ENCODE measurements around the gene CBARP. TPM values are rescaled to one million over a fixed set of nuclear protein-coding genes. Genes with fewer than 3 reads are reported as not detected.

CBARP gene
- total RNA-seq, 1 donor from 2014 or later = 3.9 TPM

- intact Hi-C loops (cut with DNase I) = no loop called here
- H3K27me3 ChIP-seq = no peaks in the 10 kb centered on the region
- H3K27ac ChIP-seq = no peak overlapping the region
- H3K36me3 ChIP-seq = peaks cover 0 to 47% of the 10 kb centered on the region in 2 donors
- peaks cover 23% of the 10 kb centered on the region for H3K4me1 ChIP-seq
- H3K9me3 ChIP-seq = no peaks in the 10 kb centered on the region
- no peak overlapping the region for H3K4me3 ChIP-seq
- TF ChIP-seq CTCF (IDR thresholded peaks at IDR 0.05) = peak in 1 of 3 experiments; percentile 22
- no peak for TF ChIP-seq POLR2A (IDR thresholded peaks at IDR 0.05)
- no peak for TF ChIP-seq POLR2AphosphoS5 (IDR thresholded peaks at IDR 0.05; ENCODE audit: insufficient read depth in 1 of 2, low read depth in 1 of 2)
- DNase-seq (ENCODE audit: extremely low spot score in 2 of 2) = no peak
Measured at GRCh38 chr19:1220976-1221903, 16.6 kb downstream of the CBARP start.

- Histone ChIP-seq H3K27ac (no peak overlapping the region), H3K4me1 (peaks cover 31% of the 10 kb centered on the region), H3K27me3 (no peaks in the 10 kb centered on the region), H3K9me3 (no peaks in the 10 kb centered on the region), H3K4me3 (no peak overlapping the region), H3K36me3 (peaks cover 0 to 40% of the 10 kb centered on the region in 2 donors)
- TF ChIP-seq POLR2A (IDR thresholded peaks at IDR 0.05) = no peak
- no peak for TF ChIP-seq POLR2AphosphoS5 (IDR thresholded peaks at IDR 0.05; ENCODE audit: insufficient read depth in 1 of 2, low read depth in 1 of 2)
- TF ChIP-seq CTCF (IDR thresholded peaks at IDR 0.05) = no peak
- no peak for DNase-seq (ENCODE audit: extremely low spot score in 2 of 2)
- intact Hi-C loops (cut with DNase I) = no loop called here
Measured at GRCh38 chr19:1220477-1220930, 17.3 kb downstream of the CBARP start.

GRCh38 chr19:1219786-1220476 is 17.9 kb downstream of the CBARP start:
- H3K9me3 ChIP-seq = no peaks in the 10 kb centered on the region
- peaks cover 36% of the 10 kb centered on the region for H3K4me1 ChIP-seq
- no peak for DNase-seq (ENCODE audit: extremely low spot score in 2 of 2)
- no peak for TF ChIP-seq CTCF (IDR thresholded peaks at IDR 0.05)
- TF ChIP-seq POLR2AphosphoS5 (IDR thresholded peaks at IDR 0.05; ENCODE audit: insufficient read depth in 1 of 2, low read depth in 1 of 2) = no peak
- H3K27ac ChIP-seq = no peak overlapping the region
- intact Hi-C loops (cut with DNase I) = no loop called here
- no peak overlapping the region for H3K4me3 ChIP-seq
- H3K36me3 ChIP-seq = peaks cover 0 to 39% of the 10 kb centered on the region in 2 donors
- no peaks in the 10 kb centered on the region for H3K27me3 ChIP-seq

GRCh38 chr19:1218751-1219567 is 18.8 kb downstream of the CBARP start:
- intact Hi-C loops (cut with DNase I) = no loop called here

More at GRCh38 chr19:1218751-1219567, 18.8 kb downstream of the CBARP start:
- TF ChIP-seq CTCF (IDR thresholded peaks at IDR 0.05) (no peak), POLR2AphosphoS5 (IDR thresholded peaks at IDR 0.05; ENCODE audit: insufficient read depth in 1 of 2, low read depth in 1 of 2) (no peak), POLR2A (IDR thresholded peaks at IDR 0.05) (no peak)
- H3K4me3 ChIP-seq = no peak overlapping the region
- peak overlapping the region; percentile 37 for H3K27ac ChIP-seq
- no peaks in the 10 kb centered on the region for H3K9me3 ChIP-seq
- peaks cover 46% of the 10 kb centered on the region for H3K4me1 ChIP-seq
- H3K27me3 ChIP-seq = no peaks in the 10 kb centered on the region
- no peak for DNase-seq (ENCODE audit: extremely low spot score in 2 of 2)
- H3K36me3 ChIP-seq = peaks cover 0 to 38% of the 10 kb centered on the region in 2 donors
